HUES64 (cell line): ENCODE measurements around the gene CAPN6.

Source experiments
- H3K27ac ChIP-seq: 2 replicates; pipeline ENCODE4 v1.7.0; 2013; ENCODE audit warnings: low read depth, low read length, inconsistent platforms
- H3K27me3 ChIP-seq: 2 replicates; pipeline ENCODE4 v1.6.1; 2013; ENCODE audit warnings: mild to moderate bottlenecking, low read length; ENCODE audit not compliant: insufficient read depth
- H3K36me3 ChIP-seq: 2 replicates; pipeline ENCODE4 v1.6.1; 2013; ENCODE audit warnings: mild to moderate bottlenecking, low read length; ENCODE audit not compliant: insufficient read depth
- H3K4me1 ChIP-seq: 2 replicates; pipeline ENCODE4 v1.6.1; 2013; ENCODE audit warnings: mild to moderate bottlenecking, low read length, moderate library complexity; ENCODE audit not compliant: insufficient read depth
- H3K4me3 ChIP-seq: 2 replicates; pipeline ENCODE4 v1.5.1; 2013; ENCODE audit warnings: mild to moderate bottlenecking, low read length, moderate library complexity
- H3K9ac ChIP-seq: 2 replicates; pipeline ENCODE4 v1.6.1; 2013; ENCODE audit warnings: mild to moderate bottlenecking, low read depth, low read length
- H3K9me3 ChIP-seq: 2 replicates; pipeline ENCODE4 v1.6.1; 2013; ENCODE audit warnings: low read depth, low read length; ENCODE audit not compliant: insufficient read depth
- WGBS: fragments of 150-250, 120-280 bp; methylation state at CpG from one replicate; pipeline ENCODE4 v1.1.7; 2013; ENCODE audit warnings: missing lambda C conversion rate; 5-methylcytosine and 5-hydroxymethylcytosine counted together

The CAPN6 gene

GRCh38 chrX:111268506-111268905 lies 1.8 kb downstream of the CAPN6 start:
- H3K27me3 ChIP-seq: no peaks in the 10 kb centered on the region
- no peak overlapping the region for H3K9ac ChIP-seq
- H3K9me3 ChIP-seq: no peaks in the 10 kb centered on the region
- H3K36me3 ChIP-seq: no peaks in the 10 kb centered on the region
- 0 out of 2 replicates have a peak, but pooled peaks cover 5% of the 10 kb centered on the region for H3K4me1 ChIP-seq
- 100% methylated on average over 1 of the region's 2 CpGs for WGBS
- H3K4me3 ChIP-seq: no peak overlapping the region
- no peak overlapping the region for H3K27ac ChIP-seq

- 87% methylated on average over 1 of the region's 2 CpGs for WGBS
- H3K4me3 ChIP-seq: no peak overlapping the region
- H3K9me3 ChIP-seq: no peaks in the 10 kb centered on the region
- no peak overlapping the region for H3K9ac ChIP-seq
- H3K4me1 ChIP-seq: 0 out of 2 replicates have a peak, but pooled peaks cover 5% of the 10 kb centered on the region
- no peaks in the 10 kb centered on the region for H3K27me3 ChIP-seq
- H3K36me3 ChIP-seq: no peaks in the 10 kb centered on the region
- H3K27ac ChIP-seq: no peak overlapping the region
These were observed 4.8 kb downstream of the CAPN6 start for GRCh38 chrX:111265486-111265885.

GRCh38 chrX:111264385-111264784 lies 5.9 kb downstream of the CAPN6 start:
- H3K27me3 ChIP-seq: no peaks in the 10 kb centered on the region
- H3K27ac ChIP-seq: no peak overlapping the region
- H3K4me1 ChIP-seq: no peaks in the 10 kb centered on the region
- H3K36me3 ChIP-seq: no peaks in the 10 kb centered on the region
- no peaks in the 10 kb centered on the region for H3K9me3 ChIP-seq
- H3K4me3 ChIP-seq: no peak overlapping the region
- no peak overlapping the region for H3K9ac ChIP-seq
- 83% methylated on average over 2 of the region's 2 CpGs for WGBS

GRCh38 chrX:111262086-111262485 lies 8.2 kb downstream of the CAPN6 start:
- Histone ChIP-seq H3K36me3 (no peaks in the 10 kb centered on the region), H3K27me3 (no peaks in the 10 kb centered on the region), H3K9ac (no peak overlapping the region), H3K4me1 (no peaks in the 10 kb centered on the region), H3K4me3 (no peak overlapping the region), H3K9me3 (no peaks in the 10 kb centered on the region), H3K27ac (no peak overlapping the region)
- 85% methylated on average over 2 of the region's 3 CpGs for WGBS

DNA sequence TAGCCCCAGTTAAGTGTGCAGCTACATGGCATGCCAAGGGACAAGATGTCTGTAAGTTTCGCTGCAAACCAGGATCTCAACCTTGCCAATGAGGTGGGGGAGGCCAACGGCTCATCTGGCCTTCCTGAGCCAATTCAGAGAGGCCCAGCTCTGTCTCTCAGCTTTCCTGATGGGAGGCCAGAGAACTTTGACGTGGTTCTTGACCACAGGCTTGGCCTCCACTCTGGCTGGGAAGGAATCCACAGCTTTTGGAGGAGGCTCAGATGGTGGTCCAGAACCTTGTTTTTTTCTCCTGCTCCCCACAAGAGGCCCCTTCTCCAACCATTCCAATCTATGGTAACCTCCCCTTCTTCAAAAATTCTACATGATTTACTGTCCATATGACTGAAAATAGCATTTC lies 9.8 kb downstream of the CAPN6 start:
- Histone ChIP-seq H3K27me3 (no peaks in the 10 kb centered on the region), H3K36me3 (no peaks in the 10 kb centered on the region), H3K9ac (no peak overlapping the region), H3K27ac (no peak overlapping the region), H3K4me1 (no peaks in the 10 kb centered on the region), H3K9me3 (no peaks in the 10 kb centered on the region), H3K4me3 (no peak overlapping the region)
- 94% methylated on average over 3 of the region's 3 CpGs for WGBS

DNA sequence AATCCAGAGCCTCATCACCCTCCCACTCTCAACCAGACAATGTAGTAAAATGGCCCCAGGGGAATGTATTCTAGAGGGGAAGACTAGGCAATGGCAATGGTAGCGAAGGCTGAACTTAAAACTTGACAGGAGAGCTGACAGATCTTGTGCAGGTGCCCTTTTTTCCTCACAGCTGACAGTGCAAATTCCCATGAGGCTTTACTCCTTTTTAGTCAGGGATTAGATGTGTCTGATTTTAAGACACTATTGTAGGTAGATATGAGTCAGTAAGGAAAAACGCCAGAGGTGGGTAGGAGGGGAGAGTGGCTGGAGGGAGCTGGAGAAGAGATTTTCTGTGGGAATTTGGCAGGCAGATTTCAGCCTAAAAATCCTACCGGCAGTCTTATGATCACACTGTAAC lies 10.7 kb downstream of the CAPN6 start:
- no peak overlapping the region for H3K9ac ChIP-seq
- WGBS: 82% methylated on average over 3 of the region's 3 CpGs
- no peaks in the 10 kb centered on the region for H3K4me1 ChIP-seq
- no peaks in the 10 kb centered on the region for H3K9me3 ChIP-seq
- H3K27me3 ChIP-seq: no peaks in the 10 kb centered on the region
- H3K36me3 ChIP-seq: no peaks in the 10 kb centered on the region
- H3K4me3 ChIP-seq: no peak overlapping the region
- H3K27ac ChIP-seq: no peak overlapping the region

DNA sequence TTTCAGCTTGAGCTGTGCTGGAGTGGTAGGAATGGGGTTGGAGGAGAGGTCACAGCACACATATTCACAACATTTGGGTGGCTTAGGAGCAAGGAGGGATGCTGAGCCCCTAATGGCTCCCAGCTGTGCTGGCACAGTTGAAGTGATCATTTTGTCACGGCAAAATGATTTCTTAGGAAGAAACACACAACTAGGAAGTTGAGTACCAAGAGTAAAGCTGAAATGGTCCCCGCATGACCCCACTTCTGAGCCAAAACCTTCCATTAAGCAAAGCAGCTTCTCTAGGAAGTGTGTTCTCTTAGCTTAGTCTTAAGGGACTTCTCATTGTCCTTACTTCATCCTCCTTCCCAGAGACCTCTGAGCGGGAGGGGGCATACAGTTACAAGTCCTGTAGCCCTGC lies 12.6 kb downstream of the CAPN6 start:
- no peaks in the 10 kb centered on the region for H3K27me3 ChIP-seq
- H3K4me1 ChIP-seq: no peaks in the 10 kb centered on the region
- WGBS: 96% methylated on average over 3 of the region's 3 CpGs
- no peak overlapping the region for H3K27ac ChIP-seq
- no peaks in the 10 kb centered on the region for H3K36me3 ChIP-seq
- H3K4me3 ChIP-seq: no peak overlapping the region
- no peak overlapping the region for H3K9ac ChIP-seq
- no peaks in the 10 kb centered on the region for H3K9me3 ChIP-seq

DNA sequence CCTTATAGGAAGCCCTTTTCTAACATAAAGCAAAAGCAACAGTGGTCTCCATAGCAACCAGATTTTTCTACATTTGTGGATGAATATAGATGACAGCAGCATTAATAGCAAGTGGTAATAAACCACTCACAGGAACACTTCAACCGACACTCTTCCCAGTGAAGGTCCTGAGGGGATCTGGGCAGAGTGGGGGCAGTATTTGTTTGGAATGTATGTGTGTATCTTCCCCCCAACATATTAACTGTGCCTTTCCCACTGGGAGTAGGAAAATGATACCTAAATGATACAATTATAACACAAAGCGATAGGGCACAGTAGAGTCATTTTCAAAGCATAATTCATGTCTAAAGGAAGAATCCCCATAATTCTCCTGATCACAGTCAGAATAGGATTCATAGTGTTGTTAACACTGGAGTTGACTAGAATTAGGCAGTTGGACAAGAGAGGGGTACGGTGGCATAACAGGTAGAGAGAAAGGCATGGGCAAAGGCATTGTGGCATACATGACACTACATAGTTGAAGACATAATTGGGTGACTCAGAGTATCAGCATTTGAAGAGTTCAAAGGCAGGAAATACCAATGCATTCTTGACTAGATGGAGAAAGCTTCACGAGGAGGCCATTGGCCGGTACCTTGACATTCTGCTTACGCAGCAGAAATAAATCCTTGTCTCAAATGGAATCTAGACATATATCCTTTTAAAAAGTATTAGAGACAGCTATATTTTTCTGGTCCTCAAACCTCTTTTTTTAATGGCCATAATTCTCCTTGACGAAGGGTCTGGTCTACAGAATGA lies 15.2 kb downstream of the CAPN6 start:
- Histone ChIP-seq H3K36me3 (no peaks in the 10 kb centered on the region), H3K9me3 (no peaks in the 10 kb centered on the region), H3K27me3 (no peaks in the 10 kb centered on the region), H3K9ac (no peak overlapping the region), H3K27ac (no peak overlapping the region), H3K4me3 (no peak overlapping the region), H3K4me1 (no peaks in the 10 kb centered on the region)
- WGBS: 71% methylated on average over 4 of the region's 7 CpGs

DNA sequence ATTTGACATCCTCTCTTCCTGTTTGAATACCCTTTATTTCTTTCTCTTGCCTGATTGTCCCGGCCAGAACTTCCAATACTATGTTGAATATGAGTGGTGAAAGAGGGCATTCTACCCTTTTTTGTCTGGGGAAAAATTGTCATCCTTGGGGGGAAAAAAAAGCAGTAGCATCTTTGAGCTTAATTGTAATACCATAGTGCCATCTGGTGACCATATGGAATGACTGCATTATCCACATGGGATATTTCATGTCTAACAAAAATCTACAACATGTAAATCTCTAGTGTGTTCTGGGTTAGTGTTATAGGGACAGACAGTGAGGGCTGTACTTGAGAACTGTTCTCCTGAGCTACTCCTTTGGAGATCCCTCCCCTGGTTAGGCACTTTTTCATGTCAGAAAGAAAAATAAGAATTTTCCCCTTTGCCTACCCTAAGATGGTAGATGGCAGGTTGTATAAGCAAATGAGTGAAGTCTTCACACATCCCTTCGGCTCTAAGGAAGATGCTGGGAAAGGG lies 26.0 kb downstream of the CAPN6 start:
- no peak overlapping the region for H3K27ac ChIP-seq
- H3K4me1 ChIP-seq: no peaks in the 10 kb centered on the region
- H3K4me3 ChIP-seq: no peak overlapping the region
- WGBS: 88% methylated on average over 1 of the region's 2 CpGs
- H3K9ac ChIP-seq: no peak overlapping the region
- H3K36me3 ChIP-seq: no peaks in the 10 kb centered on the region
- H3K27me3 ChIP-seq: no peaks in the 10 kb centered on the region
- H3K9me3 ChIP-seq: no peaks in the 10 kb centered on the region

DNA sequence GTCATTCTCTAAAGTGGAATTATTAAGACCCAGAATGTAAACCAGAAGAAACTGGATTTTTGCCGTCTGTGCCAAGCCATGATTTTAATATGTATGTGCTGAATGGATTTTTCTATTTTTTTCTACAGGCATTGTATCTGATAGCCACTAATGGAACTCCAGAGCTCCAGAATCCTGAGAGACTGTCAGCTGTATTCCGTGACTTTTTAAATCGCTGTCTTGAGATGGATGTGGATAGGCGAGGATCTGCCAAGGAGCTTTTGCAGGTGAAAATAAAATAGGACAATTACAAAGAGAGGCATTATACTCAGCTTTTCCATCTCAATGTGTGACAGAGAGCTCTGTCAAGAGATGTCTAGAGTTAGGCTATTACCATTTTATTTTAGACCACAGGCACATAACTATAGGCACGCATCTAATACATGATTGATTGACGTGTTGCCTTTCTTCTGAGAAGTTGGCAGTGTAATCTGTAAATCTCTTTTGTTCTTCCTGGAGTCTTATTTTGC lies 53.9 kb downstream of the CAPN6 start:
- H3K27me3 ChIP-seq: no peaks in the 10 kb centered on the region
- no peak overlapping the region for H3K4me3 ChIP-seq
- no peaks in the 10 kb centered on the region for H3K36me3 ChIP-seq
- H3K4me1 ChIP-seq: no peaks in the 10 kb centered on the region
- H3K27ac ChIP-seq: no peak overlapping the region
- H3K9me3 ChIP-seq: no peaks in the 10 kb centered on the region
- WGBS: 96% methylated on average over 6 of the region's 6 CpGs
- no peak overlapping the region for H3K9ac ChIP-seq

DNA sequence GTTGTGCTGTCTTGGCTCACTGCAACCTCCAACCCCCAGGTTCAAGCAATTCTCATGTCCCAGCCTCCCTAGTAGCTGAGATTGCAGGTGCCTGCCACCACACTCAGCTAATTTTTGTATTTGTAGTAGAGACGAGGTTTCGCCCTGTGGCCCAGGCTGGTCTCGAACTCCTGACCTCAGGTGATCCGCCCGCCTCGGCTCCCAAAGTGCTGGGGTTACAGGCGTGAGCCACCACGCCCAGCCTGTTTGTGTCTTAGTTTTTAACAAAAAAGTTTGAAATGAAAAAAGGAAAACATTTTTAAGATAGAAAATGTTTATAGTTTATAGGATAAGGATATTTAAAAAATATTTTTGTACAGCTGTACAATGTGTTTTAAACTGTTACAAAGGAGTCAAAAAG lies 62.4 kb downstream of the CAPN6 start:
- H3K9ac ChIP-seq: no peak overlapping the region
- no peak overlapping the region for H3K4me3 ChIP-seq
- no peaks in the 10 kb centered on the region for H3K9me3 ChIP-seq
- WGBS: over 99% methylated on average over 8 of the region's 8 CpGs
- no peaks in the 10 kb centered on the region for H3K36me3 ChIP-seq
- H3K27me3 ChIP-seq: no peaks in the 10 kb centered on the region
- no peaks in the 10 kb centered on the region for H3K4me1 ChIP-seq
- no peak overlapping the region for H3K27ac ChIP-seq
